Keratinocyte (primary cell): ENCODE results near the gene FZD2. TPM values are rescaled to one million over a fixed set of nuclear protein-coding genes. Genes with fewer than 3 reads are reported as not detected.

Source experiments
- DNase-seq: peaks from one replicate; pipeline ENCODE4 v3.0.0-alpha.2; 2011; ENCODE audit warnings: low read depth, missing footprints, low spot score
- FAIRE-seq: peaks from 2 replicates; lab custom pipeline; 2011; peaks lifted over from hg19 to GRCh38; lab: Jason Lieb, UNC
- H2AFZ ChIP-seq: 2 replicates; pipeline ENCODE4 v1.6.0; 2012; ENCODE audit warnings: low read length, control low read depth, inconsistent platforms; ENCODE audit not compliant: control insufficient read depth
- H3K27ac ChIP-seq: 2 replicates; pipeline ENCODE4 v1.5.1; 2011; ENCODE audit warnings: low read length; ENCODE audit not compliant: control insufficient read depth, insufficient read depth
- H3K27me3 ChIP-seq: 3 replicates; pipeline ENCODE4 v1.6.0; 2011; ENCODE audit warnings: low read length; ENCODE audit not compliant: control insufficient read depth, insufficient read depth; ENCODE audit errors: extremely low read depth
- H3K36me3 ChIP-seq, 2 experiments: 2 replicates in 1 of 2; 3 replicates in 1 of 2; pipeline ENCODE4 v1.5.1; 2011; ENCODE audit warnings: low read length in 2 of 2, mild to moderate bottlenecking in 1 of 2; ENCODE audit not compliant: control insufficient read depth in 2 of 2, insufficient read depth in 2 of 2; ENCODE audit errors: extremely low read depth in 1 of 2
- H3K4me1 ChIP-seq: 3 replicates; pipeline ENCODE4 v1.5.1; 2011; ENCODE audit warnings: low read length; ENCODE audit not compliant: control insufficient read depth, insufficient read depth; ENCODE audit errors: extremely low read depth
- H3K4me2 ChIP-seq: 3 replicates; pipeline ENCODE4 v1.6.0; 2011; ENCODE audit warnings: low read depth, low read length; ENCODE audit not compliant: control insufficient read depth, insufficient read depth; ENCODE audit errors: extremely low read depth
- H3K4me3 ChIP-seq, 3 experiments: fragments of 200-600 bp in 1 of 3; sonication (generic) in 1 of 3; 2 replicates in 2 of 3; 3 replicates in 1 of 3; pipeline ENCODE4 v1.5.1; 2011 to 2016; ENCODE audit warnings: low read length in 3 of 3, mild to moderate bottlenecking in 3 of 3, control low read depth in 2 of 3, inconsistent platforms in 1 of 3, low read depth in 1 of 3, mixed read lengths in 1 of 3, mixed run types in 1 of 3, moderate library complexity in 1 of 3; ENCODE audit not compliant: control insufficient read depth in 2 of 3, insufficient read depth in 2 of 3; ENCODE audit errors: extremely low read depth in 1 of 3
- H3K79me2 ChIP-seq: 2 replicates; pipeline ENCODE4 v1.6.0; 2012; ENCODE audit warnings: low read length; ENCODE audit not compliant: control insufficient read depth, insufficient read depth
- H3K9ac ChIP-seq: 3 replicates; pipeline ENCODE4 v1.6.0; 2011; ENCODE audit warnings: low read length; ENCODE audit not compliant: control insufficient read depth, insufficient read depth; ENCODE audit errors: extremely low read depth
- H3K9me1 ChIP-seq: 3 replicates; pipeline ENCODE4 v1.6.0; 2011; ENCODE audit warnings: low read length; ENCODE audit not compliant: control insufficient read depth, insufficient read depth; ENCODE audit errors: extremely low read depth
- H3K9me3 ChIP-seq: 2 replicates; pipeline ENCODE4 v1.5.1; 2012; ENCODE audit warnings: low read depth, low read length; ENCODE audit not compliant: control insufficient read depth
- H4K20me1 ChIP-seq: 3 replicates; pipeline ENCODE4 v1.6.0; 2011; ENCODE audit warnings: low read length; ENCODE audit not compliant: control insufficient read depth, insufficient read depth; ENCODE audit errors: extremely low read depth
- CTCF ChIP-seq, 3 experiments: IDR thresholded peaks in 1 of 3; conservative IDR thresholded peaks in 1 of 3; optimal IDR thresholded peaks in 1 of 3; 2 replicates in 2 of 3; 3 replicates in 1 of 3; pipeline versions ENCODE3 to v1.5.1; 2011; ENCODE audit warnings: low read length in 3 of 3, mild to moderate bottlenecking in 3 of 3, moderate library complexity in 2 of 3, control low read depth in 1 of 3, inconsistent platforms in 1 of 3; ENCODE audit not compliant: insufficient read depth in 2 of 3; ENCODE audit errors: extremely low read depth in 1 of 3
- EZH2 ChIP-seq: IDR thresholded peaks from one replicate; pipeline ENCODE4 v1.6.1; 2012; ENCODE audit warnings: inconsistent platforms, mild to moderate bottlenecking, low read length, moderate library complexity
- dilution Hi-C: fragments of 300-500 bp; cut with MboI; formaldehyde crosslinking; loops from one replicate; pipeline ENCODE4 v1.7.0; 2020; ENCODE audit warnings: low sequenced_read_pairs; ENCODE audit not compliant: extremely low pct_ligation_motif_present
- polyA plus RNA-seq, 5 experiments: library from polyadenylated mRNA; depleted of rRNA in 3 of 5; stranded (reverse) in 3 of 5; stranded (forward) in 1 of 5; unstranded in 1 of 5; fragments of >200 nt; gene quantifications; 1 replicate in 1 of 5; 2 replicates in 3 of 5; 3 replicates in 1 of 5; pipeline versions ENCODE4 v1.2.1 to v1.2.3, GENCODE V29; 2011 to 2012; ENCODE audit warnings: missing spikeins in 2 of 5, low read depth in 1 of 5, low replicate concordance in 1 of 5

Gene FZD2
- polyA plus RNA-seq, 1 donor (not counting 4 experiments of a cell fraction or from before 2014, with no cell fraction given), result 2.6 TPM

DNA sequence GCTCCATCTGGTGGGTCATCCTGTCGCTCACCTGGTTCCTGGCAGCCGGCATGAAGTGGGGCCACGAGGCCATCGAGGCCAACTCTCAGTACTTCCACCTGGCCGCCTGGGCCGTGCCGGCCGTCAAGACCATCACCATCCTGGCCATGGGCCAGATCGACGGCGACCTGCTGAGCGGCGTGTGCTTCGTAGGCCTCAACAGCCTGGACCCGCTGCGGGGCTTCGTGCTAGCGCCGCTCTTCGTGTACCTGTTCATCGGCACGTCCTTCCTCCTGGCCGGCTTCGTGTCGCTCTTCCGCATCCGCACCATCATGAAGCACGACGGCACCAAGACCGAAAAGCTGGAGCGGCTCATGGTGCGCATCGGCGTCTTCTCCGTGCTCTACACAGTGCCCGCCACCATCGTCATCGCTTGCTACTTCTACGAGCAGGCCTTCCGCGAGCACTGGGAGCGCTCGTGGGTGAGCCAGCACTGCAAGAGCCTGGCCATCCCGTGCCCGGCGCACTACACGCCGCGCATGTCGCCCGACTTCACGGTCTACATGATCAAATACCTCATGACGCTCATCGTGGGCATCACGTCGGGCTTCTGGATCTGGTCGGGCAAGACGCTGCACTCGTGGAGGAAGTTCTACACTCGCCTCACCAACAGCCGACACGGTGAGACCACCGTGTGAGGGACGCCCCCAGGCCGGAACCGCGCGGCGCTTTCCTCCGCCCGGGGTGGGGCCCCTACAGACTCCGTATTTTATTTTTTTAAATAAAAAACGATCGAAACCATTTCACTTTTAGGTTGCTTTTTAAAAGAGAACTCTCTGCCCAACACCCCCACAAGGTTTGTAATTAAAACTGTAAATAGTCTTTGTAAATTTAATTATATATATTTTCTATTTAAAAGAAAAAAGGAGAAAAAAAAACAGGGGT is 1.7 kb downstream of the FZD2 start:
- Histone ChIP-seq H3K36me3 (no peaks in the 10 kb centered on the region), H3K9ac (no peak overlapping the region), H3K9me3 (no peaks in the 10 kb centered on the region), H3K4me1 (peaks cover 15% of the 10 kb centered on the region), H3K4me2 (peak overlapping the region; percentile 70), H3K9me1 (no peaks in the 10 kb centered on the region), H2AFZ (no peak overlapping the region), H3K27me3 (no peaks in the 10 kb centered on the region), H3K27ac (no peak overlapping the region), H3K79me2 (peaks cover 6% of the 10 kb centered on the region), H3K4me3 (no peak overlapping the region), H4K20me1 (no peaks in the 10 kb centered on the region)
- DNase-seq, result no peak
- dilution Hi-C loops, result no loop called here
- TF ChIP-seq EZH2, result no peak
- no peak for TF ChIP-seq CTCF (optimal IDR thresholded peaks at IDR 0.05 in 1 of 3, IDR thresholded peaks at IDR 0.05 in 1 of 3, conservative IDR thresholded peaks at IDR 0.05 in 1 of 3; ENCODE audit: extremely low read depth in 1 of 3, insufficient read depth in 2 of 3, low read length in 3 of 3)
- no peak for FAIRE-seq

DNA sequence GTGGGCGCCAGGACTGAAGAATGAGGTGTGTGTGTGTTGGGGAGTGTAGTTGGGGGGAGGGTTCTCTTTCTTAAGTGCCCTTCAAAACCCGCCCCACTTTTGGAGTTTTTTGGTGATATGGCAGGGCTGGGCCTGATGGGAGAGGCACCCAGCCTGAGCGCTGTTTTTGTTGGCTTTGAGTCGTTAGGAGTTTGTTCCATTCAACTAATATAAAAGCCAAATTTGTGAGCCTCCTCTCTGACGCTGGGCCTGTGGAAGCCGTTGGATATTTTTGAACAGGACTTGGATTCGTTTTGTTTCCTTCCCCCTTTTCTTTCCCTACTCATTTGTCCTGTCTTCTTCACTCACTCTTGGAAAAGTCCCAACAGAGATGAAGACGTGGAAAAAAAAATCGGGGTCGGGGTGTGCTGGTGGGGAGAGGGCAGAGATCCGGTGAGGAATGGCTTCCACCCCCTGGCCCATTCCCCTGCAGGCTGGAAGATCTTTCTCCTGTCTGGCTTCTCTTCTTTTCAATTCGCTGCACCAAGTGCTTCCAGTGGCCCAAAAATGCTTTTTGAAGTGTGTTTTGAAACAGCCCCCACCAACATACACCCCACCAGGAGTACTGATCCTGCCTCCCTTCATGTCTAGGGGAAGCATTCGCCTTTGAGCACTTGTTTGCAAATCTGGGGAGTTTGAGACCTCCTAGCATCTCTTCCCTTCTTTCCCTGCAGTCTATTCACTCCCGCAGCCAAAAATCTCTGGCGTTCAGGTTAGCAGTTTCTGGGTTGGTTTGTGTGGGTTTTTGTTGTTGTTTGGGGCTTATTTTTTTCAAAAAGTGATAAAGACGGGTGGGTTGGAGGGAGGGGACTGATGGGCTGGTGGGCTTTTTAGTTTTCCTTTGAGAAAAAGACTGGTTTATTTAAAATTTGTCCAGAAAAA is 2.6 kb downstream of the FZD2 start:
- FAIRE-seq, result no peak
- no peaks in the 10 kb centered on the region for H3K27me3 ChIP-seq
- no peaks in the 10 kb centered on the region for H3K9me1 ChIP-seq
- H4K20me1 ChIP-seq, result no peaks in the 10 kb centered on the region
- no peak overlapping the region for H3K4me3 ChIP-seq
- peaks cover 15% of the 10 kb centered on the region for H3K4me1 ChIP-seq
- no peaks in the 10 kb centered on the region for H3K36me3 ChIP-seq
- no peaks in the 10 kb centered on the region for H3K9me3 ChIP-seq
- H3K27ac ChIP-seq, result no peak overlapping the region
- no peak overlapping the region for H2AFZ ChIP-seq
- TF ChIP-seq EZH2 (no peak), CTCF (optimal IDR thresholded peaks at IDR 0.05 in 1 of 3, IDR thresholded peaks at IDR 0.05 in 1 of 3, conservative IDR thresholded peaks at IDR 0.05 in 1 of 3; ENCODE audit: extremely low read depth in 1 of 3, insufficient read depth in 2 of 3, low read length in 3 of 3) (no peak)
- peaks cover 6% of the 10 kb centered on the region for H3K79me2 ChIP-seq
- H3K4me2 ChIP-seq, result peak overlapping the region; percentile 17
- H3K9ac ChIP-seq, result no peak overlapping the region
- dilution Hi-C loops, result no loop called here
- DNase-seq, result no peak
